ENCODE results near the gene ATP5MC2. TPM values are rescaled to one million over a fixed set of nuclear protein-coding genes. Genes with fewer than 3 reads are reported as not detected.

ATP5MC2 gene
- polyA plus RNA-seq, 1 donor from 2014 or later: 331 TPM

- no peaks in the 10 kb centered on the region for H3K36me3 ChIP-seq (ENCODE audit: insufficient read depth, low read length)
- peak overlapping the region; percentile 87 for H3K27ac ChIP-seq (ENCODE audit: low read length)
- peak overlapping the region; percentile 54 for H3K4me2 ChIP-seq (ENCODE audit: low read length)
- no peaks in the 10 kb centered on the region for H3K9me2 ChIP-seq (ENCODE audit: insufficient read depth, low read length)
- no peaks in the 10 kb centered on the region for H3K27me3 ChIP-seq (ENCODE audit: insufficient read depth, low read depth, low read length)
- peak overlapping the region; percentile 54 for H3K4me3 ChIP-seq (ENCODE audit: low read length)
- TF ChIP-seq REST (IDR thresholded peaks at IDR 0.05; ENCODE audit: borderline replicate concordance) (peak; percentile 64), SMC3 (conservative IDR thresholded peaks at IDR 0.05; ENCODE audit: poor library complexity) (no peak), POLR2AphosphoS5 (IDR thresholded peaks at IDR 0.05) (peak; percentile 73), TAF1 (IDR thresholded peaks at IDR 0.05; ENCODE audit: low read depth) (peak; percentile 29), EP300 (conservative IDR thresholded peaks at IDR 0.05; ENCODE audit: poor library complexity, severe bottlenecking) (peak; percentile 74), CTCF (IDR thresholded peaks at IDR 0.05; ENCODE audit: poor library complexity, severe bottlenecking) (no peak), RAD21 (conservative IDR thresholded peaks at IDR 0.05) (no peak)
- H3K79me2 ChIP-seq (replicated peaks; ENCODE audit: insufficient read depth, low read length): no peaks in the 10 kb centered on the region
- H2AFZ ChIP-seq (ENCODE audit: low read depth, low read length): no peak overlapping the region
- no peaks in the 10 kb centered on the region for H4K20me1 ChIP-seq (ENCODE audit: insufficient read depth)
- peak overlapping the region; percentile 61 for H3K9ac ChIP-seq (ENCODE audit: low read length)
- H3F3A ChIP-seq (ENCODE audit: insufficient read depth, low read length, poor library complexity, severe bottlenecking): peaks cover 6% of the 10 kb centered on the region
- no peaks in the 10 kb centered on the region for H3K9me3 ChIP-seq (ENCODE audit: low read length)
Observed at GRCh38 chr12:53696285-53696654, 20.4 kb upstream of the ATP5MC2 start.

- no peak overlapping the region for H3K4me2 ChIP-seq (ENCODE audit: low read length)
- no peaks in the 10 kb centered on the region for H3K9me2 ChIP-seq (ENCODE audit: insufficient read depth, low read length)
- H3K79me2 ChIP-seq (replicated peaks; ENCODE audit: insufficient read depth, low read length): no peaks in the 10 kb centered on the region
- TF ChIP-seq EZH2 (IDR thresholded peaks at IDR 0.05; ENCODE audit: borderline replicate concordance, insufficient read depth, low read length, poor library complexity, severe bottlenecking): no peak
- TF ChIP-seq RAD21 (conservative IDR thresholded peaks at IDR 0.05): no peak
- TF ChIP-seq MXI1 (conservative IDR thresholded peaks at IDR 0.05; ENCODE audit: poor library complexity, severe bottlenecking): no peak
- no peak for TF ChIP-seq CTCF (IDR thresholded peaks at IDR 0.05; ENCODE audit: poor library complexity, severe bottlenecking)
- TF ChIP-seq POLR2AphosphoS5 (IDR thresholded peaks at IDR 0.05): no peak
- no peak for TF ChIP-seq SMC3 (conservative IDR thresholded peaks at IDR 0.05; ENCODE audit: poor library complexity)
- TF ChIP-seq REST (IDR thresholded peaks at IDR 0.05; ENCODE audit: borderline replicate concordance): no peak
- TF ChIP-seq EP300 (conservative IDR thresholded peaks at IDR 0.05; ENCODE audit: poor library complexity, severe bottlenecking): no peak
- no peak for TF ChIP-seq TAF1 (IDR thresholded peaks at IDR 0.05; ENCODE audit: low read depth)
- H4K20me1 ChIP-seq (ENCODE audit: insufficient read depth): no peaks in the 10 kb centered on the region
- no peaks in the 10 kb centered on the region for H3K27me3 ChIP-seq (ENCODE audit: insufficient read depth, low read depth, low read length)
- H2AFZ ChIP-seq (ENCODE audit: low read depth, low read length): peak overlapping the region; percentile 33
- H3K27ac ChIP-seq (ENCODE audit: low read length): peak overlapping the region; percentile 87
- H3K36me3 ChIP-seq (ENCODE audit: insufficient read depth, low read length): no peaks in the 10 kb centered on the region
- peaks cover 4% of the 10 kb centered on the region for H3F3A ChIP-seq (ENCODE audit: insufficient read depth, low read length, poor library complexity, severe bottlenecking)
- peak overlapping the region; percentile 54 for H3K4me3 ChIP-seq (ENCODE audit: low read length)
- no peaks in the 10 kb centered on the region for H3K9me3 ChIP-seq (ENCODE audit: low read length)
- peak overlapping the region; percentile 61 for H3K9ac ChIP-seq (ENCODE audit: low read length)
Observed at GRCh38 chr12:53695152-53696145, 19.6 kb upstream of the ATP5MC2 start.

All from neural cell (in vitro differentiated cells).